MM.1S (cell line): Measurements from ENCODE around the gene SNX20.

Source experiments
- DNase-seq: peaks from one replicate; pipeline ENCODE4 v3.0.0-alpha.2; 2015
- H2AFZ ChIP-seq: fragments of 300-600 bp; sonication (generic); 2 replicates; pipeline ENCODE4 v1.6.0; 2016; ENCODE audit warnings: antibody characterized with exemption, low read length
- H3F3A ChIP-seq: fragments of 300-600 bp; sonication (generic); 2 replicates; pipeline ENCODE4 v1.6.1; 2016; ENCODE audit warnings: mild to moderate bottlenecking, antibody characterized with exemption, low read length, moderate library complexity, mixed read lengths; ENCODE audit not compliant: insufficient read depth
- H3K27ac ChIP-seq: fragments of 300-600 bp; sonication (generic); 2 replicates; pipeline ENCODE4 v1.5.1; 2016; ENCODE audit warnings: mild to moderate bottlenecking, low read length
- H3K27me3 ChIP-seq: fragments of 300-600 bp; sonication (generic); replicated peaks from 2 replicates; pipeline ENCODE4 v1.6.0; 2016; ENCODE audit warnings: low read length; ENCODE audit not compliant: insufficient read depth
- H3K36me3 ChIP-seq: fragments of 300-600 bp; sonication (generic); replicated peaks from 2 replicates; pipeline ENCODE4 v1.6.1; 2016; ENCODE audit warnings: mild to moderate bottlenecking, low read length, mixed read lengths; ENCODE audit not compliant: insufficient read depth
- H3K4me1 ChIP-seq: fragments of 300-600 bp; sonication (generic); 2 replicates; pipeline ENCODE4 v1.6.1; 2016; ENCODE audit warnings: low read length, mixed read lengths
- H3K4me2 ChIP-seq: fragments of 300-600 bp; sonication (generic); 2 replicates; pipeline ENCODE4 v1.6.0; 2016; ENCODE audit warnings: low read depth, low read length
- H3K4me3 ChIP-seq: fragments of 300-600 bp; sonication (generic); 2 replicates; pipeline ENCODE4 v1.5.1; 2016; ENCODE audit warnings: low read length, mixed read lengths
- H3K79me2 ChIP-seq: fragments of 300-600 bp; sonication (generic); 2 replicates; pipeline ENCODE4 v1.6.1; 2016; ENCODE audit warnings: mixed run types, low read length, mixed read lengths
- H3K9ac ChIP-seq: fragments of 300-600 bp; sonication (generic); 2 replicates; pipeline ENCODE4 v1.6.1; 2016; ENCODE audit warnings: low read length, mixed read lengths
- H3K9me2 ChIP-seq: fragments of 300-600 bp; sonication (generic); replicated peaks from 2 replicates; pipeline ENCODE4 v1.6.1; 2016; ENCODE audit warnings: mild to moderate bottlenecking, low read length, mixed read lengths; ENCODE audit not compliant: insufficient read depth
- H3K9me3 ChIP-seq: fragments of 300-600 bp; sonication (generic); replicated peaks from 2 replicates; pipeline ENCODE4 v1.6.1; 2016; ENCODE audit warnings: mild to moderate bottlenecking, low read length, mixed read lengths; ENCODE audit not compliant: insufficient read depth
- H4K20me1 ChIP-seq: fragments of 300-600 bp; sonication (generic); 2 replicates; pipeline ENCODE4 v1.6.1; 2016; ENCODE audit warnings: mild to moderate bottlenecking, low read length, moderate library complexity, mixed read lengths; ENCODE audit not compliant: insufficient read depth
- CTCF ChIP-seq: fragments of 300-600 bp; sonication (generic); IDR thresholded peaks from 2 replicates; pipeline ENCODE4 v1.5.1; 2016; ENCODE audit warnings: antibody characterized with exemption, low read length, mixed read lengths
- EZH2 ChIP-seq: fragments of 300-600 bp; sonication (generic); optimal IDR thresholded peaks from 2 replicates; pipeline ENCODE3; 2017; ENCODE audit warnings: low read depth, mild to moderate bottlenecking, antibody characterized with exemption, low read length, mixed read lengths
- EZH2phosphoT487 ChIP-seq: fragments of 300-600 bp; sonication (generic); IDR thresholded peaks from 2 replicates; pipeline ENCODE4 v1.6.1; 2018; ENCODE audit warnings: antibody characterized with exemption, low read length

The SNX20 gene, protein sequence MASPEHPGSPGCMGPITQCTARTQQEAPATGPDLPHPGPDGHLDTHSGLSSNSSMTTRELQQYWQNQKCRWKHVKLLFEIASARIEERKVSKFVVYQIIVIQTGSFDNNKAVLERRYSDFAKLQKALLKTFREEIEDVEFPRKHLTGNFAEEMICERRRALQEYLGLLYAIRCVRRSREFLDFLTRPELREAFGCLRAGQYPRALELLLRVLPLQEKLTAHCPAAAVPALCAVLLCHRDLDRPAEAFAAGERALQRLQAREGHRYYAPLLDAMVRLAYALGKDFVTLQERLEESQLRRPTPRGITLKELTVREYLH

DNA sequence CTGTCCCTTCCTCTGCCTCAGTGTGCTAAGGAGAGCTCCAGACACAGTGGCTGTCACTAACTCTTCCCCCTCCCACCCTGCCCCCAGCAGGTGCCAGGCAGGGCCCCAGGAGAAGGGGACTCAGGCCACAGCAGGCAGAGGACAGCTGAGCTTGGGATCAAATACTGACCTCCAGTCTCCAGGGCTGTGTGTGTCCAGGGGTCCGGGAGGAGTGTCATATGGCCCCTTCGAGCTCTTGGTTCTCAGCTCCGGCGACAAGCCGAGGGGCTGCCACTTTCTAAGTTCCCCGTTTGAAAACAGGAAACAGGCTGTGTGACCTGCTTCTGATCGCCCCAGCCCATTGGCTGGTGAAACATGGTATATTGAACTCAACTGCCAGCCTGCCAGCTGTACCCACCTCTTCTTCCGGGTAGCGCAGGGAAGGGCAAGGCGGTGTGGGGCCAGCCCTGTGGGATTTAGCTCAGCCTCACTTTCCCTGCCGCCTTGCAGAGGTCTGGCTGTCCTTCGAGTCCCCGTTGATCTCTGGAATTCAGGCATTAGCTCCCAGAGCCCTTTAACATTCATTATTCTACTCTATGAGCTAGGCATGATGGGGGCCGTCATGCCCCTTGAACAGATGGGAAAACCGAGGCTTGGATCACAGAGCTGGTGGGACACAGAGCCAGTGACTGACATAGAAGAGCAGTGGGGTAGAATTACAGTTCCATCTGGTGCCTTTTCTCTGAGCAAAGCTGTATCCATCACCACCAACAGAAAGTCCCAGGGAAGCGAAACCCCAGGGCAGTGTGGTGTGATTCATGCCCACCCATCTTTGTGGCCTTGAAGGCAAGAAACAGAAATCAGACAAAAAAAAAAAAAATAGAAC, at the start of gene SNX20:
Gene SNX20, minus strand, starts transcription at position 292 of the 865 bp plus-strand sequence. CDS start 3,786 bp downstream, outside the sequence.
- no peaks in the 10 kb centered on the region for H3K9me3 ChIP-seq
- TF ChIP-seq EZH2phosphoT487 (no peak), CTCF (no peak)
- H3K4me3 ChIP-seq, result peak within 1 kb of the TSS; percentile 68
- H3K27me3 ChIP-seq, result no peaks in the 10 kb centered on the region
- H3K9me2 ChIP-seq, result no peaks in the 10 kb centered on the region
- peak within 1 kb of the TSS; percentile 50; the same call in 1 of the 2 replicates for H3K27ac ChIP-seq
- H3K79me2 ChIP-seq, result peaks cover 35% of the 10 kb centered on the region
- peaks cover 32% of the 10 kb centered on the region for H3F3A ChIP-seq
- peak; percentile 82 for DNase-seq
- 0 out of 2 replicates have a peak, but pooled peaks cover 1% of the 10 kb centered on the region for H3K36me3 ChIP-seq
- peak within 1 kb of the TSS; percentile 59 for H2AFZ ChIP-seq
- no peaks in the 10 kb centered on the region for H4K20me1 ChIP-seq
- peak within 1 kb of the TSS; percentile 62 for H3K9ac ChIP-seq
- peak within 1 kb of the TSS; percentile 85 for H3K4me2 ChIP-seq
- H3K4me1 ChIP-seq, result peaks cover 50% of the 10 kb centered on the region

DNA sequence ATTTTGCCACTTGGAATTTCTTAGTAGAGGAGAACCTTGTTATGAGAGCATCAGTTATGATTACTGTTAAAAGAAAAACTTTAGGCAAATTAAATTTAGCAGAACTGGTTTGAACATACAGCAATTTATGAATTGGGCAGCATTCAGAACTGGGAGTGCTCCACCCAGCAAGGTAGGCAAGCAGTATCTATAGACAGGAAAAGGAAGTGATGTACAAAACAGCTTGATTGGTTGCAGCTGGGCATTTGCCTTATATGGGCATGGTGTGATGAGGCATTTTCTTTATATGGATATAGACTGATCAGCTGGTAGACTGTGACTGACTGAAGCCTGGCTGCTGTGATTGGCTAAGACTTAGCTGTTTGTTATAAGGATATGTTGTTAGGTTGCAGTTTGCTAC, 43.2 kb upstream of the SNX20 start:
- H3K9me2 ChIP-seq, result no peaks in the 10 kb centered on the region
- no peaks in the 10 kb centered on the region for H4K20me1 ChIP-seq
- H3K27me3 ChIP-seq, result no peaks in the 10 kb centered on the region
- H3K9ac ChIP-seq, result no peak overlapping the region
- no peak overlapping the region for H3K4me3 ChIP-seq
- peak; percentile 49 for DNase-seq
- H3K4me2 ChIP-seq, result peak overlapping the region; percentile 6; the same call in 1 of the 2 replicates
- H3K27ac ChIP-seq, result peak overlapping the region; percentile 32; the same call in 1 of the 2 replicates
- H3K9me3 ChIP-seq, result no peaks in the 10 kb centered on the region
- H3F3A ChIP-seq, result no peaks in the 10 kb centered on the region
- no peaks in the 10 kb centered on the region for H3K36me3 ChIP-seq
- no peak for TF ChIP-seq EZH2
- TF ChIP-seq EZH2phosphoT487, result no peak
- no peak for TF ChIP-seq CTCF
- no peaks in the 10 kb centered on the region for H3K79me2 ChIP-seq
- H3K4me1 ChIP-seq, result peaks cover 8% of the 10 kb centered on the region
- no peak overlapping the region for H2AFZ ChIP-seq

DNA sequence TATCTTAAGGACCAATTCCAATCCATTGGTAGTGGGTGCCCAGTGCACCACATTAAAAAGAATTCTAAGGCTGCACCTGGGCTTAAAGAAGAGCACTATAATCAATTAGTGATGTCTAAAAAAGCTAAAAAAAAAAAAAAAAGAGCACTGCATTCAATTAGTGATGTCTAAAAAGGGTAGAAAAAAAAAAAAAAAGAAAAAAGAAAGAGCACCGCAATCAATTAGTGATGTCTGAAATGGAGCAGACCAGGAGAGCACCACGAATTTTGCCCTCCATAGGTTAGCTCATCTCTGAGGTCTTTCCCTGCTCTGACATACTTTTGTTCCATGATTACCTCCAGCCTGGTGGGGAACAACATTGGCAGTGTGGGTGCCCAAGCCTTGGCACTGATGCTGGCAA, 41.8 kb upstream of the SNX20 start:
- H3K79me2 ChIP-seq, result no peaks in the 10 kb centered on the region
- no peak overlapping the region for H3K27ac ChIP-seq
- no peaks in the 10 kb centered on the region for H3K9me3 ChIP-seq
- H3K4me1 ChIP-seq, result peaks cover 8% of the 10 kb centered on the region
- H3F3A ChIP-seq, result no peaks in the 10 kb centered on the region
- no peak overlapping the region for H3K4me3 ChIP-seq
- no peak for TF ChIP-seq CTCF
- TF ChIP-seq EZH2phosphoT487, result no peak
- no peak for TF ChIP-seq EZH2
- H3K36me3 ChIP-seq, result no peaks in the 10 kb centered on the region
- H4K20me1 ChIP-seq, result no peaks in the 10 kb centered on the region
- no peak overlapping the region for H2AFZ ChIP-seq
- no peak overlapping the region for H3K9ac ChIP-seq
- no peaks in the 10 kb centered on the region for H3K27me3 ChIP-seq
- H3K9me2 ChIP-seq, result no peaks in the 10 kb centered on the region
- H3K4me2 ChIP-seq, result no peak overlapping the region
- DNase-seq, result no peak
